H9 (cell line): ENCODE measurements around the gene TBC1D8. TPM values are rescaled to one million over a fixed set of nuclear protein-coding genes. Genes with fewer than 3 reads are reported as not detected.

Source experiments
- DNase-seq: peaks from one replicate; pipeline ENCODE4 v3.0.0-alpha.2; 2017
- H2AFZ ChIP-seq: one replicate; pipeline ENCODE4 v1.6.1; 2013; ENCODE audit warnings: mild to moderate bottlenecking, low read length, control low read depth, moderate library complexity
- H2AK5ac ChIP-seq: 2 replicates; pipeline ENCODE4 v1.6.1; 2013; ENCODE audit warnings: low read length, control low read depth, mixed read lengths; ENCODE audit not compliant: insufficient read length
- H2BK120ac ChIP-seq: one replicate; pipeline ENCODE4 v1.6.1; 2013; ENCODE audit warnings: low read depth, mild to moderate bottlenecking, low read length, control low read depth, inconsistent platforms; ENCODE audit not compliant: poor library complexity, severe bottlenecking
- H2BK12ac ChIP-seq: 2 replicates; pipeline ENCODE4 v1.6.1; 2013; ENCODE audit warnings: low read length, control low read depth, mixed read lengths, low read depth; ENCODE audit not compliant: insufficient read length
- H2BK15ac ChIP-seq: 2 replicates; pipeline ENCODE4 v1.6.1; 2013; ENCODE audit warnings: low read depth, low read length, control low read depth
- H2BK20ac ChIP-seq: one replicate; pipeline ENCODE4 v1.6.1; 2013; ENCODE audit warnings: low read depth, mild to moderate bottlenecking, low read length, control low read depth, inconsistent platforms; ENCODE audit not compliant: poor library complexity, severe bottlenecking
- H2BK5ac ChIP-seq: 2 replicates; pipeline ENCODE4 v1.6.1; 2013; ENCODE audit warnings: low read length, control low read depth, mixed read lengths; ENCODE audit not compliant: insufficient read length
- H3K14ac ChIP-seq: 2 replicates; pipeline ENCODE4 v1.6.1; 2013; ENCODE audit warnings: low read length, control low read depth; ENCODE audit not compliant: insufficient read depth
- H3K18ac ChIP-seq: 2 replicates; pipeline ENCODE4 v1.6.1; 2013; ENCODE audit warnings: low read depth, mild to moderate bottlenecking, mixed read lengths, low read length, control low read depth; ENCODE audit not compliant: insufficient read length
- H3K23ac ChIP-seq: 2 replicates; pipeline ENCODE4 v1.6.1; 2013; ENCODE audit warnings: low read length, control low read depth, mixed read lengths, low read depth; ENCODE audit not compliant: insufficient read length
- H3K23me2 ChIP-seq: 2 replicates; pipeline ENCODE4 v1.6.1; 2013; ENCODE audit warnings: low read depth, mild to moderate bottlenecking, mixed read lengths, low read length, control low read depth; ENCODE audit not compliant: insufficient read length, poor library complexity, severe bottlenecking
- H3K27ac ChIP-seq: 2 replicates; pipeline ENCODE4 v1.5.1; 2013; ENCODE audit warnings: low read length, control low read depth, mixed read lengths, low read depth; ENCODE audit not compliant: insufficient read length
- H3K27me3 ChIP-seq: 2 replicates; pipeline ENCODE4 v1.6.1; 2013; ENCODE audit warnings: low read length, control low read depth, inconsistent platforms; ENCODE audit not compliant: insufficient read depth
- H3K4ac ChIP-seq: 2 replicates; pipeline ENCODE4 v1.6.1; 2013; ENCODE audit warnings: low read depth, mild to moderate bottlenecking, control low read depth, inconsistent platforms, low read length, moderate library complexity
- H3K4me1 ChIP-seq: 2 replicates; pipeline ENCODE4 v1.6.1; 2013; ENCODE audit warnings: low read length, control low read depth, inconsistent platforms; ENCODE audit not compliant: insufficient read depth
- H3K4me2 ChIP-seq: 2 replicates; pipeline ENCODE4 v1.6.1; 2013; ENCODE audit warnings: low read length, control low read depth, mixed read lengths; ENCODE audit not compliant: insufficient read length, insufficient read depth
- H3K56ac ChIP-seq: 2 replicates; pipeline ENCODE4 v1.6.1; 2013; ENCODE audit warnings: low read depth, mild to moderate bottlenecking, mixed read lengths, low read length, control low read depth; ENCODE audit not compliant: insufficient read length
- H3K79me1 ChIP-seq: 2 replicates; pipeline ENCODE4 v1.6.1; 2013; ENCODE audit warnings: low read depth, mild to moderate bottlenecking, moderate library complexity, low read length, control low read depth, inconsistent platforms; ENCODE audit not compliant: insufficient read depth, poor library complexity, severe bottlenecking
- H3K79me2 ChIP-seq: 2 replicates; pipeline ENCODE4 v1.6.1; 2013; ENCODE audit warnings: low read length, control low read depth, inconsistent platforms; ENCODE audit not compliant: insufficient read depth
- H3K9ac ChIP-seq: 2 replicates; pipeline ENCODE4 v1.6.1; 2013; ENCODE audit warnings: low read length, control low read depth, mixed read lengths; ENCODE audit not compliant: insufficient read length; ENCODE audit errors: extremely low read depth
- H3K9me3 ChIP-seq: one replicate; pipeline ENCODE4 v1.6.1; 2013; ENCODE audit warnings: low read depth, low read length, inconsistent platforms; ENCODE audit not compliant: control insufficient read depth
- H3T11ph ChIP-seq: one replicate; pipeline ENCODE4 v1.6.1; 2013; ENCODE audit warnings: mild to moderate bottlenecking, low read length, control low read depth, inconsistent platforms
- H4K20me1 ChIP-seq: one replicate; pipeline ENCODE4 v1.6.1; 2013; ENCODE audit not compliant: control insufficient read depth, insufficient read length, insufficient read depth
- H4K5ac ChIP-seq: 2 replicates; pipeline ENCODE4 v1.6.1; 2013; ENCODE audit warnings: low read depth, mild to moderate bottlenecking, mixed read lengths, low read length, control low read depth; ENCODE audit not compliant: insufficient read length
- H4K8ac ChIP-seq: replicated peaks from 2 replicates; pipeline ENCODE4 v1.6.1; 2013; ENCODE audit warnings: low read length, control low read depth, mixed read lengths, low read depth; ENCODE audit not compliant: insufficient read length
- H4K91ac ChIP-seq: 2 replicates; pipeline ENCODE4 v1.6.1; 2013; ENCODE audit warnings: low read depth, mild to moderate bottlenecking, moderate library complexity, mixed read lengths, low read length, control low read depth; ENCODE audit not compliant: insufficient read length
- H3K27ac Mint-ChIP-seq, 3 experiments: 2 replicates in 2 of 3; 3 replicates in 1 of 3; pipeline ENCODE4 v1.8.0; 2020 to 2021; ENCODE audit warnings: mixed read lengths in 3 of 3, mild to moderate bottlenecking in 1 of 3, moderate library complexity in 1 of 3
- H3K27me3 Mint-ChIP-seq: 2 replicates; pipeline ENCODE4 v1.8.0; 2021; ENCODE audit warnings: low read depth, mild to moderate bottlenecking, moderate library complexity, mixed read lengths
- H3K36me3 Mint-ChIP-seq, 3 experiments: 2 replicates in 2 of 3; 3 replicates in 1 of 3; pipeline ENCODE4 v1.8.0; 2020 to 2021; ENCODE audit warnings: low read depth in 3 of 3, mixed read lengths in 3 of 3; ENCODE audit not compliant: insufficient read depth in 1 of 3
- H3K4me1 Mint-ChIP-seq, 2 experiments: 2 replicates each; pipeline ENCODE4 v1.8.0; 2020; ENCODE audit warnings: mixed read lengths in 2 of 2
- H3K4me3 Mint-ChIP-seq, 2 experiments: 2 replicates in 1 of 2; 3 replicates in 1 of 2; pipeline ENCODE4 v1.8.0; 2020 to 2021; ENCODE audit warnings: mild to moderate bottlenecking in 2 of 2, mixed read lengths in 2 of 2, moderate library complexity in 1 of 2
- H3K9me3 Mint-ChIP-seq, 2 experiments: 2 replicates in 1 of 2; 3 replicates in 1 of 2; pipeline ENCODE4 v1.8.0; 2020; ENCODE audit warnings: mild to moderate bottlenecking in 2 of 2, mixed read lengths in 2 of 2, moderate library complexity in 1 of 2
- CTCF ChIP-seq: fragments of 200-600 bp; sonication (generic); conservative IDR thresholded peaks from 3 replicates; pipeline ENCODE4 v1.8.0; 2021; ENCODE audit warnings: antibody characterized with exemption, mild to moderate bottlenecking
- WGBS: extraction: QIAGEN DNeasy Blood & Tissue Kit; methylation state at CpG from one replicate; pipeline ENCODE4 v1.1.7; 2013; ENCODE audit warnings: missing lambda C conversion rate, low lambda C conversion rate, mixed read lengths; ENCODE audit not compliant: insufficient read length; ENCODE audit errors: extremely low coverage; 5-methylcytosine and 5-hydroxymethylcytosine counted together
- total RNA-seq: library from RNA; stranded (reverse); gene quantifications from 2 replicates; pipeline ENCODE4 v1.2.1, GENCODE V29; 2021

The TBC1D8 gene
- total RNA-seq, 1 experiment from 2014 or later, result 16.6 TPM

GRCh38 chr2:100968146-100969145 is 182.7 kb downstream of the TBC1D8 start:
- Mint-ChIP-seq H3K4me3 (no peak overlapping the region), H3K4me1 (peaks cover 5% of the 10 kb centered on the region in 2 experiments; a peak in 3 of 4 replicates), H3K9me3 (no peaks in the 10 kb centered on the region), H3K36me3 (no peaks in the 10 kb centered on the region), H3K27ac (no peak overlapping the region), H3K27me3 (no peaks in the 10 kb centered on the region; the same call in 1 of the 2 replicates)
- Histone ChIP-seq H3K27ac (no peak overlapping the region), H2AK5ac (no peak overlapping the region), H3T11ph (no peak overlapping the region), H2BK5ac (no peak overlapping the region), H3K9me3 (no peaks in the 10 kb centered on the region), H2AFZ (no peak overlapping the region), H3K4me1 (no peaks in the 10 kb centered on the region), H2BK12ac (no peak overlapping the region), H3K79me1 (no peaks in the 10 kb centered on the region), H4K5ac (no peak overlapping the region), H2BK20ac (no peak overlapping the region), H3K4ac (no peak overlapping the region), H4K91ac (no peak overlapping the region), H3K79me2 (no peaks in the 10 kb centered on the region), H3K27me3 (no peaks in the 10 kb centered on the region), H2BK120ac (no peak overlapping the region), H3K23me2 (no peaks in the 10 kb centered on the region), H3K4me2 (no peak overlapping the region), H3K9ac (no peak overlapping the region), H3K18ac (no peak overlapping the region), H3K56ac (no peak overlapping the region), H4K8ac (no peak overlapping the region), H3K23ac (no peak overlapping the region), H4K20me1 (no peaks in the 10 kb centered on the region), H2BK15ac (no peak overlapping the region), H3K14ac (no peak overlapping the region)
- no peak for DNase-seq
- no CpG with 5 or more reads among the region's 28 CpGs for WGBS
- TF ChIP-seq CTCF, result no peak
